Breast epithelium (tissue), 4 donors: ENCODE measurements around the gene ZBTB40. TPM values are rescaled to one million over a fixed set of nuclear protein-coding genes. Genes with fewer than 3 reads are reported as not detected.

Experiments
- DNase-seq, 2 donors: peaks; one replicate each; pipeline ENCODE4 v3.0.0-alpha.2; 2019; ENCODE audit warnings: low spot score in 2 of 2
- H3K27ac ChIP-seq, 2 donors: fragments of 200-600 bp; sonication (generic) in 1 of 2; one replicate each; pipeline ENCODE4 v1.5.1; 2016 to 2019; ENCODE audit warnings: mild to moderate bottlenecking in 1 of 2
- H3K27me3 ChIP-seq, 2 donors: fragments of 200-600 bp; sonication (generic) in 1 of 2; one replicate each; pipeline versions ENCODE4 v1.5.1 to v1.6.0; 2017 to 2019; ENCODE audit warnings: control low read depth in 1 of 2, mild to moderate bottlenecking in 1 of 2
- H3K36me3 ChIP-seq: fragments of 200-600 bp; one replicate; pipeline ENCODE4 v1.5.1; 2019
- H3K4me1 ChIP-seq, 2 donors: fragments of 200-600 bp; sonication (generic); one replicate each; pipeline ENCODE4 v1.5.1; 2016 to 2019; ENCODE audit warnings: control low read depth in 1 of 2
- H3K4me3 ChIP-seq, 3 donors: fragments of 200-600 bp; sonication (generic); 1 replicate in 2 of 3; 2 replicates in 1 of 3; pipeline ENCODE4 v1.5.1; 2016 to 2019; ENCODE audit warnings: mild to moderate bottlenecking in 3 of 3, moderate library complexity in 2 of 3
- H3K9me3 ChIP-seq, 2 donors: fragments of 200-600 bp; sonication (generic) in 1 of 2; one replicate each; pipeline ENCODE4 v1.5.1; 2016 to 2019; ENCODE audit warnings: control low read depth in 1 of 2
- POLR2A ChIP-seq: fragments of 450-650 bp; IDR thresholded peaks from one replicate; pipeline ENCODE4 v1.6.1; 2016; ENCODE audit warnings: antibody characterized with exemption, mild to moderate bottlenecking, moderate library complexity
- POLR2AphosphoS5 ChIP-seq, 3 donors: sonication (generic); formaldehyde crosslinking; IDR thresholded peaks; one replicate each; pipeline ENCODE4 v1.6.1; 2017; ENCODE audit warnings: antibody characterized with exemption in 3 of 3
- intact Hi-C: fragments of 100-400 bp; cut with DNase I; formaldehyde crosslinking; loops from one replicate; pipeline ENCODE4 v1.15.1; 2023; ENCODE audit warnings: low total_unique reads
- total RNA-seq, 3 donors: library from RNA; depleted of rRNA; stranded (reverse); fragments of >200 nt; gene quantifications; one replicate each; pipeline ENCODE4 v1.1.0, GENCODE V29; 2016
- TF ChIP-seq, protein P1 (sequence below), 3 donors: fragments of 450-650 bp; IDR thresholded peaks; one replicate each; pipeline ENCODE4 v1.5.1; 2016 to 2017; ENCODE audit warnings: antibody characterized with exemption in 3 of 3, mild to moderate bottlenecking in 3 of 3, moderate library complexity in 3 of 3

ZBTB40 gene
- total RNA-seq, 3 donors from 2014 or later: 15.7 to 24.6 (median 22.0) TPM

DNA sequence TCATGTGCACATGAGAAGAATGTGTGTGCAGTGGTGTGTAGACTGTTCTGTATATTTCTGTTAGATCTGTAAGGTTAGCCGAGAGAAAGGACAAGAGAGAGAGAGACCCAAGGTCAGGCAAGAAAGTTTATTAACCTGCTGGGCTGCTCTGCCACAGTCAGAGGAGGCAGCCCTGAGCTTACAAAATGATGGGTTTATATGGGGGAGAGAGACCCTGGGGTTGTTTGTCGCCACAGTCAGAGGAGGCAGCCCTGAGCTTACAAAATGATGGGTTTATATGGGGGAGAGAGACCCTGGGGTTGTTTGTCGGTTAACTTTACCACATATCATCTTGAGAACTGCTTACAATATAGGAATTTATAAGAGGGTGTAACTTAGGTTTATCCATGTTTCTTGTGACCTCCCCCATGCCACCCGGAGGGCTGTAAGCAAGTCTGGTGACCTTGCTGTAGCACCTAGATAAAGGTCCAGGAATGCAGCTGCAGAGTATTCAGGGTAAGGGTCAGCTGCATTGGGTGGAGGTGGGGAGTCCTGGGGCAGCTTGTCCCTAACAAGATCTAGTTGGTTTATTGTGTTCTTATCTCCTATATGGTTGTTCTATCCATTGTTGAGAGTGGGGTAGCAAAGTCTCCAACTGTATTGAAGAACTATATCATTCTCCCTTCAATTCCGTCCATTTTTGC, 9.3 kb upstream of the ZBTB40 start:
- DNase-seq: no peak
- Histone ChIP-seq H3K27me3 (no peaks in the 10 kb centered on the region), H3K9me3 (peaks cover 0 to 21% of the 10 kb centered on the region in 2 donors), H3K27ac (no peak overlapping the region), H3K4me1 (no peaks in the 10 kb centered on the region), H3K4me3 (no peak overlapping the region), H3K36me3 (no peaks in the 10 kb centered on the region)
- intact Hi-C loops: no loop called here
- TF ChIP-seq, protein P1, sequence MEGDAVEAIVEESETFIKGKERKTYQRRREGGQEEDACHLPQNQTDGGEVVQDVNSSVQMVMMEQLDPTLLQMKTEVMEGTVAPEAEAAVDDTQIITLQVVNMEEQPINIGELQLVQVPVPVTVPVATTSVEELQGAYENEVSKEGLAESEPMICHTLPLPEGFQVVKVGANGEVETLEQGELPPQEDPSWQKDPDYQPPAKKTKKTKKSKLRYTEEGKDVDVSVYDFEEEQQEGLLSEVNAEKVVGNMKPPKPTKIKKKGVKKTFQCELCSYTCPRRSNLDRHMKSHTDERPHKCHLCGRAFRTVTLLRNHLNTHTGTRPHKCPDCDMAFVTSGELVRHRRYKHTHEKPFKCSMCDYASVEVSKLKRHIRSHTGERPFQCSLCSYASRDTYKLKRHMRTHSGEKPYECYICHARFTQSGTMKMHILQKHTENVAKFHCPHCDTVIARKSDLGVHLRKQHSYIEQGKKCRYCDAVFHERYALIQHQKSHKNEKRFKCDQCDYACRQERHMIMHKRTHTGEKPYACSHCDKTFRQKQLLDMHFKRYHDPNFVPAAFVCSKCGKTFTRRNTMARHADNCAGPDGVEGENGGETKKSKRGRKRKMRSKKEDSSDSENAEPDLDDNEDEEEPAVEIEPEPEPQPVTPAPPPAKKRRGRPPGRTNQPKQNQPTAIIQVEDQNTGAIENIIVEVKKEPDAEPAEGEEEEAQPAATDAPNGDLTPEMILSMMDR (IDR thresholded peaks at IDR 0.05): no peak
- TF ChIP-seq POLR2A: no peak

DNA sequence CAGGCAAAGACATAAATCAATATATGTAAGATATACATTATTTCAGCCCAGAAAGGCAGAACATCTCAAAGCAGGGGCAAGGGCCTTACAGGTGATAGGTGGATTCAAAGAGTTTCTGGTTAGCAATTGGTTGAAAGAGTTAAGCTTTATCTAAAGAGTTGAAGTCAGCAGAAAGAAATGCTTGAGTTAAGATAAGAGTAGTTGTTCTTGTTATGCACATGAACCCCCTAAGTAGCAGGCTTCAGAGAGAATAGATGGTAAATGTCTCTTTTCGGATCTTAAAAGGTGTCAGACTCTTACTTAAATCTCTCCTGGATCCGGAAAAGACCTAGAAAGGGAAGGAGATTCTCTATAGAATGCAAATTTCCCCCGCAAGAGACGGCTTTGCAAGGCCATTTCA, 8.3 kb upstream of the ZBTB40 start:
- no peak for TF ChIP-seq POLR2A
- TF ChIP-seq, protein P1 (IDR thresholded peaks at IDR 0.05): no peak
- TF ChIP-seq POLR2AphosphoS5 (IDR thresholded peaks at IDR 0.05): no peak
- intact Hi-C loops: no loop called here
- no peak for DNase-seq
- Histone ChIP-seq H3K4me3 (no peak overlapping the region), H3K36me3 (no peaks in the 10 kb centered on the region), H3K4me1 (no peaks in the 10 kb centered on the region), H3K27ac (no peak overlapping the region), H3K9me3 (peaks cover 0 to 21% of the 10 kb centered on the region in 2 donors), H3K27me3 (no peaks in the 10 kb centered on the region)

- TF ChIP-seq POLR2AphosphoS5 (IDR thresholded peaks at IDR 0.05): no peak
- TF ChIP-seq POLR2A: no peak
- TF ChIP-seq, protein P1 (IDR thresholded peaks at IDR 0.05): no peak
- H3K36me3 ChIP-seq: no peaks in the 10 kb centered on the region
- H3K27me3 ChIP-seq: no peaks in the 10 kb centered on the region
- no peaks in the 10 kb centered on the region for H3K4me1 ChIP-seq
- intact Hi-C loops: no loop called here
- no peak for DNase-seq
- no peak overlapping the region for H3K4me3 ChIP-seq
- H3K9me3 ChIP-seq: peaks cover 0 to 13% of the 10 kb centered on the region in 2 donors
- H3K27ac ChIP-seq: no peak overlapping the region
Measured at GRCh38 chr1:22444856-22445255, 6.8 kb upstream of the ZBTB40 start.

GRCh38 chr1:22447621-22448111, 4.0 kb upstream of the ZBTB40 start:
- peak overlapping the region in 1 of 2 donors; percentile 13 for H3K27ac ChIP-seq
- no peak for DNase-seq
- intact Hi-C loops: no loop called here

DNA sequence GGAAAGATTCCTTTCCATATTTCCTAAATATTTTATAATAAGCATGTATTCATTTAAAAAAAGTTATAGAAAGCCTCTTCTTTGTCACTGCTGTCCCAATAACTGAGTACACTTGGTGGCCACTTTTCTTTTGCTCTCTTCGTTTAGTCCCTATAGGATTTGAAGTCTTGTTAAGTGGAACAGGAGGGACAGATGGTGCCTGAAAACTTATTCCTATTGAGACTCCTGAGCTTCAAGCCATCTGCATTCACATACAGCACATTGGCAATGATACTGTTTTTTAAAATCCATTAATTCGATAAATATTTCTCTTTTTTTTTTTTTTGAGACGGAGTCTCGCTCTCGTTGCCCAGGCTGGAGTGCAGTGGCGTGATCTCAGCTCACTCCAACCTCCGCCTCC, 2.0 kb upstream of the ZBTB40 start:
- DNase-seq: no peak
- Histone ChIP-seq H3K27me3 (no peaks in the 10 kb centered on the region), H3K9me3 (no peaks in the 10 kb centered on the region), H3K4me3 (no peak overlapping the region), H3K27ac (no peak overlapping the region), H3K4me1 (no peaks in the 10 kb centered on the region), H3K36me3 (no peaks in the 10 kb centered on the region)
- intact Hi-C loops: no loop called here
- TF ChIP-seq POLR2A (no peak), POLR2AphosphoS5 (IDR thresholded peaks at IDR 0.05) (no peak)
- TF ChIP-seq, protein P1 (IDR thresholded peaks at IDR 0.05): no peak

More at GRCh38 chr1:22447621-22448111, 4.0 kb upstream of the ZBTB40 start:
- Histone ChIP-seq H3K9me3 (no peaks in the 10 kb centered on the region), H3K4me1 (no peaks in the 10 kb centered on the region), H3K27me3 (no peaks in the 10 kb centered on the region), H3K4me3 (no peak overlapping the region), H3K36me3 (no peaks in the 10 kb centered on the region)
- TF ChIP-seq POLR2A (no peak), POLR2AphosphoS5 (IDR thresholded peaks at IDR 0.05) (no peak)
- TF ChIP-seq, protein P1 (IDR thresholded peaks at IDR 0.05): no peak
